Breast epithelium (tissue), 4 donors: ENCODE measurements around the gene BBLN. TPM values are rescaled to one million over a fixed set of nuclear protein-coding genes. Genes with fewer than 3 reads are reported as not detected.
A peak's percentile ranks its signal among the peaks of the same experiment; 100 is the strongest.

Experiments
- DNase-seq, 2 donors: peaks; one replicate each; pipeline ENCODE4 v3.0.0-alpha.2; 2019; ENCODE audit warnings: low spot score in 2 of 2
- H3K27ac ChIP-seq, 2 donors: fragments of 200-600 bp; sonication (generic) in 1 of 2; one replicate each; pipeline ENCODE4 v1.5.1; 2016 to 2019; ENCODE audit warnings: mild to moderate bottlenecking in 1 of 2
- H3K27me3 ChIP-seq, 2 donors: fragments of 200-600 bp; sonication (generic) in 1 of 2; one replicate each; pipeline versions ENCODE4 v1.5.1 to v1.6.0; 2017 to 2019; ENCODE audit warnings: control low read depth in 1 of 2, mild to moderate bottlenecking in 1 of 2
- H3K36me3 ChIP-seq: fragments of 200-600 bp; one replicate; pipeline ENCODE4 v1.5.1; 2019
- H3K4me1 ChIP-seq, 2 donors: fragments of 200-600 bp; sonication (generic); one replicate each; pipeline ENCODE4 v1.5.1; 2016 to 2019; ENCODE audit warnings: control low read depth in 1 of 2
- H3K4me3 ChIP-seq, 3 donors: fragments of 200-600 bp; sonication (generic); 1 replicate in 2 of 3; 2 replicates in 1 of 3; pipeline ENCODE4 v1.5.1; 2016 to 2019; ENCODE audit warnings: mild to moderate bottlenecking in 3 of 3, moderate library complexity in 2 of 3
- H3K9me3 ChIP-seq, 2 donors: fragments of 200-600 bp; sonication (generic) in 1 of 2; one replicate each; pipeline ENCODE4 v1.5.1; 2016 to 2019; ENCODE audit warnings: control low read depth in 1 of 2
- POLR2A ChIP-seq: fragments of 450-650 bp; IDR thresholded peaks from one replicate; pipeline ENCODE4 v1.6.1; 2016; ENCODE audit warnings: antibody characterized with exemption, mild to moderate bottlenecking, moderate library complexity
- POLR2AphosphoS5 ChIP-seq, 3 donors: sonication (generic); formaldehyde crosslinking; IDR thresholded peaks; one replicate each; pipeline ENCODE4 v1.6.1; 2017; ENCODE audit warnings: antibody characterized with exemption in 3 of 3
- intact Hi-C: fragments of 100-400 bp; cut with DNase I; formaldehyde crosslinking; loops from one replicate; pipeline ENCODE4 v1.15.1; 2023; ENCODE audit warnings: low total_unique reads
- total RNA-seq, 3 donors: library from RNA; depleted of rRNA; stranded (reverse); fragments of >200 nt; gene quantifications; one replicate each; pipeline ENCODE4 v1.1.0, GENCODE V29; 2016
- TF ChIP-seq, protein P1 (sequence below), 3 donors: fragments of 450-650 bp; IDR thresholded peaks; one replicate each; pipeline ENCODE4 v1.5.1; 2016 to 2017; ENCODE audit warnings: antibody characterized with exemption in 3 of 3, mild to moderate bottlenecking in 3 of 3, moderate library complexity in 3 of 3

The BBLN gene
- total RNA-seq, 3 donors from 2014 or later, result 144 to 232 (median 152) TPM

- no peak for DNase-seq
Observed at GRCh38 chr9:128203024-128203706, 43.1 kb downstream of the BBLN start, which contains the start of gene DNM1. Gene DNM1 (plus strand): TSS chr9:128203379. CDS start chr9:128203471, 92 bp downstream.

DNA sequence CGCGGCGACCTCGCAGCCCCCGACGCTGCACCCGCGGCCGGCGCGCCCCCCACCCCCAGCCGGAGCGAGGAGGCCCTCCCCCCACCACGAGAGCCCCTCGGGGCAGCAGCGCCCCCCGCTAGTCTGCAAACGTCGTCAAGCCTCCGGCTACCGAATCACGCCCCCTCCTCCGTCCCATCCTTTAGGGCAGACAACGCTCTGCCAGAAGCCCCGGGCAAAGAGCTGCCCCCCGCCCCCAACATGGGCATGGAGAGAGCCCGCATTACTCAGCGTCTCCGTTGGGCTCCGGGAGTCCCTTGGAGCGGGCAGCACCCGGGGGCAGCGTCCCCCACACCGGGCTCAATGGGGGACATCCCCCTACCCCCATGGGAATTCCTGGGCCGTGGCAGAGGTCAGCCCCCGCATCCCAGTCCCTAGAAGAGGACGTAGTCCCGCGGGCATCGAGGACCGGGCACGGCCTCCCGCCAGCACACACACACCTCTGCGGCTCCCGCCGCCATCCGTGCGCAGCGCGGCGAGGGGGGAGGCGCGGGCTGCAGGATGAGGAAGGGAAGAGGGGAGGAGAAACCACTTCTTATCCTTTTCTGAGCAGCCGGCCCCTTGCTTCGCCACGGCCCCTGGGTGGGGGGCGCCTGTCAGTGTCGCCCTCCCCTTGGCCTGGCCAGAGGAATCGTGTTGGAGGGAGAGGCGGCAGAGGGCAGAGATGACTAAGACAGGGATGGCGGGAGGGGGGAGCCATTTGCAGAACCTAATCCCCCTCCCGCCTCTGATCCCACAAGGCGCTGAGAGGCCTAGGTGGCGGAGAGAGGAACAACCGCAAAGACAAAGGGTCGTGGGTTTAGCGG, 43.9 kb downstream of the BBLN start:
- intact Hi-C loops, result no loop called here
- Histone ChIP-seq H3K9me3 (no peaks in the 10 kb centered on the region), H3K36me3 (no peaks in the 10 kb centered on the region), H3K4me3 (peak overlapping the region; percentile 65 to 76 (median 75)), H3K4me1 (no peaks in the 10 kb centered on the region), H3K27me3 (no peaks in the 10 kb centered on the region), H3K27ac (peak overlapping the region; percentile 33 to 41)
- DNase-seq, result no peak
- TF ChIP-seq POLR2AphosphoS5 (IDR thresholded peaks at IDR 0.05), result peak in 1 of 3 donors; percentile 17
- TF ChIP-seq, protein P1, sequence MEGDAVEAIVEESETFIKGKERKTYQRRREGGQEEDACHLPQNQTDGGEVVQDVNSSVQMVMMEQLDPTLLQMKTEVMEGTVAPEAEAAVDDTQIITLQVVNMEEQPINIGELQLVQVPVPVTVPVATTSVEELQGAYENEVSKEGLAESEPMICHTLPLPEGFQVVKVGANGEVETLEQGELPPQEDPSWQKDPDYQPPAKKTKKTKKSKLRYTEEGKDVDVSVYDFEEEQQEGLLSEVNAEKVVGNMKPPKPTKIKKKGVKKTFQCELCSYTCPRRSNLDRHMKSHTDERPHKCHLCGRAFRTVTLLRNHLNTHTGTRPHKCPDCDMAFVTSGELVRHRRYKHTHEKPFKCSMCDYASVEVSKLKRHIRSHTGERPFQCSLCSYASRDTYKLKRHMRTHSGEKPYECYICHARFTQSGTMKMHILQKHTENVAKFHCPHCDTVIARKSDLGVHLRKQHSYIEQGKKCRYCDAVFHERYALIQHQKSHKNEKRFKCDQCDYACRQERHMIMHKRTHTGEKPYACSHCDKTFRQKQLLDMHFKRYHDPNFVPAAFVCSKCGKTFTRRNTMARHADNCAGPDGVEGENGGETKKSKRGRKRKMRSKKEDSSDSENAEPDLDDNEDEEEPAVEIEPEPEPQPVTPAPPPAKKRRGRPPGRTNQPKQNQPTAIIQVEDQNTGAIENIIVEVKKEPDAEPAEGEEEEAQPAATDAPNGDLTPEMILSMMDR (IDR thresholded peaks at IDR 0.05), result no peak
- TF ChIP-seq POLR2A, result no peak

More at GRCh38 chr9:128203024-128203706, 43.1 kb downstream of the BBLN start, which contains the start of gene DNM1:
- H3K4me1 ChIP-seq, result no peaks in the 10 kb centered on the region
- peak within 1 kb of the TSS; percentile 33 to 70 for H3K27ac ChIP-seq
- H3K36me3 ChIP-seq, result no peaks in the 10 kb centered on the region
- H3K4me3 ChIP-seq, result peak within 1 kb of the TSS; percentile 65 to 76 (median 75)
- H3K27me3 ChIP-seq, result no peaks in the 10 kb centered on the region
- intact Hi-C loops, result no loop called here
- H3K9me3 ChIP-seq, result no peaks in the 10 kb centered on the region
- no peak for TF ChIP-seq POLR2AphosphoS5 (IDR thresholded peaks at IDR 0.05)
- TF ChIP-seq, protein P1 (IDR thresholded peaks at IDR 0.05), result peak in 2 of 3 donors; percentile 17 to 95

DNA sequence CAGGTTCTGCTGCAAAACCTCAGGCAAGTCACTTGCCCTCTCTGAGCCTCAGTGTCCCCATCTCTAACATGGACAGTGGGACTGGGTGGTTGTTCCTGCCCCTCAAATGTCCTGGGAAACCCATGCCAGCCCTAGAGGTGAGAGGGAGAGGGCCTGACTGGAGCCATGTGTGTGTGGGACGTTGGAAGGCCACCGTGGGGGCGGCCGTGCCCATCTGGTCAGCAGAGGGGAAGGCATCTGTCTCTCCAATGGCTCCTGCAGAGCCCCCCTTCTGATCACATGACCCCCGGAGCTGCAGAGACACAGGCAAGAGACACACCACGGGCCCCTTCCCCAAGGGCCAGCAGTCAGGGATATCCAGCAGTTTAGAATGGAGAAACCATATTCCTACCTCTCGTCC, 44.8 kb downstream of the BBLN start:
- Histone ChIP-seq H3K4me3 (peak overlapping the region; percentile 65 to 76 (median 75)), H3K27ac (peak overlapping the region in 1 of 2 donors; percentile 41), H3K4me1 (no peaks in the 10 kb centered on the region), H3K9me3 (no peaks in the 10 kb centered on the region), H3K36me3 (no peaks in the 10 kb centered on the region), H3K27me3 (no peaks in the 10 kb centered on the region)
- no peak for TF ChIP-seq POLR2A
- TF ChIP-seq, protein P1 (IDR thresholded peaks at IDR 0.05), result no peak
- TF ChIP-seq POLR2AphosphoS5 (IDR thresholded peaks at IDR 0.05), result no peak
- DNase-seq, result no peak
- intact Hi-C loops, result no loop called here

- intact Hi-C loops, result no loop called here
- H3K27ac ChIP-seq, result peak overlapping the region in 1 of 2 donors; percentile 41
- DNase-seq, result no peak
- H3K27me3 ChIP-seq, result no peaks in the 10 kb centered on the region
- no peaks in the 10 kb centered on the region for H3K4me1 ChIP-seq
- no peak overlapping the region for H3K4me3 ChIP-seq
- H3K9me3 ChIP-seq, result no peaks in the 10 kb centered on the region
- H3K36me3 ChIP-seq, result no peaks in the 10 kb centered on the region
- TF ChIP-seq POLR2AphosphoS5 (IDR thresholded peaks at IDR 0.05) (no peak), POLR2A (no peak)
- TF ChIP-seq, protein P1 (IDR thresholded peaks at IDR 0.05), result no peak
Observed at GRCh38 chr9:128205296-128205944, 45.4 kb downstream of the BBLN start.
